K562 (cell line): ENCODE measurements around the gene SUCO. TPM values are rescaled to one million over a fixed set of nuclear protein-coding genes. Genes with fewer than 3 reads are reported as not detected.

ENCODE experiments used
- ATAC-seq: fragments of 200-7000 bp; cut with Tn5 transposase; 3 replicates; pipeline ENCODE4 v1.9.1; 2020; ENCODE audit warnings: moderate library complexity
- BruUV-seq: library from RNA; stranded (reverse); fragments of 400-500 nt; replicated peaks from 2 replicates; lab custom pipeline; 2021; lab: Mats Ljungman, UMichigan
- CTCF ChIA-PET: fragments of 300-600 bp; formaldehyde crosslinking; extraction: SDS; loops from one replicate; lab custom pipeline; 2021; ENCODE audit warnings: low intra/inter-chr PET ratio; lab: Yijun Ruan, JAX
- POLR2A ChIA-PET: fragments of 300-600, 350-650 bp; sonication (Branson Sonifier 250); formaldehyde crosslinking; extraction: SDS; loops from one replicate; lab custom pipeline; 2021; ENCODE audit warnings: antibody characterized with exemption, inconsistent platforms; lab: Yijun Ruan, JAX
- DNase-seq, 4 experiments: peaks; one replicate each; pipeline versions ENCODE4 v3.0.0 to v3.0.0-alpha.2; 2011 to 2018; ENCODE audit warnings: low spot score in 3 of 4, mixed read lengths in 3 of 4; ENCODE audit errors: extremely low read depth in 1 of 4
- FAIRE-seq: peaks from 2 replicates; lab custom pipeline; 2011; peaks lifted over from hg19 to GRCh38; lab: Jason Lieb, UNC
- H2AFZ ChIP-seq: 2 replicates; pipeline ENCODE4 v1.6.0; 2011; ENCODE audit warnings: low read depth, low read length, control low read depth, inconsistent platforms
- H3K27ac ChIP-seq: fragments of 200-600 bp; 3 replicates; pipeline ENCODE4 v1.8.0; 2011; ENCODE audit warnings: low read depth, mild to moderate bottlenecking, control low read depth, inconsistent platforms, low read length, moderate library complexity, mixed read lengths; ENCODE audit errors: extremely low read depth
- H3K27me3 ChIP-seq, 2 experiments: fragments of 300-600 bp in 1 of 2; 2 replicates in 1 of 2; 3 replicates in 1 of 2; pipeline versions ENCODE4 v1.6.0 to v1.8.0; 2011; ENCODE audit warnings: inconsistent platforms in 2 of 2, low read length in 2 of 2, mild to moderate bottlenecking in 1 of 2, mixed read lengths in 1 of 2, moderate library complexity in 1 of 2; ENCODE audit not compliant: control insufficient read depth in 2 of 2, insufficient read depth in 2 of 2
- H3K36me3 ChIP-seq: fragments of 300-600 bp; 3 replicates; pipeline ENCODE4 v1.8.0; 2011; ENCODE audit warnings: mild to moderate bottlenecking, low read length, inconsistent platforms; ENCODE audit not compliant: control insufficient read depth, insufficient read depth
- H3K4me1 ChIP-seq, 2 experiments: fragments of 200-600 bp in 1 of 2; replicated peaks in 1 of 2; 2 replicates in 1 of 2; 3 replicates in 1 of 2; pipeline versions ENCODE4 v1.5.1 to v1.8.0; 2011; ENCODE audit warnings: inconsistent platforms in 2 of 2, low read length in 2 of 2, mild to moderate bottlenecking in 1 of 2, mixed read lengths in 1 of 2, moderate library complexity in 1 of 2; ENCODE audit not compliant: control insufficient read depth in 2 of 2, insufficient read depth in 2 of 2
- H3K4me2 ChIP-seq: 2 replicates; pipeline ENCODE4 v1.6.1; 2011; ENCODE audit warnings: low read length, control low read depth, inconsistent platforms, mixed read lengths; ENCODE audit not compliant: insufficient read depth
- H3K4me3 ChIP-seq: fragments of 200-600 bp; sonication (generic), shearing (Covaris generic); 2 replicates; pipeline ENCODE4 v1.5.1; 2016; ENCODE audit warnings: control low read depth, inconsistent platforms
- H3K79me2 ChIP-seq: fragments of 200-600 bp; 3 replicates; pipeline ENCODE4 v1.8.0; 2011; ENCODE audit warnings: low read length, inconsistent platforms; ENCODE audit not compliant: control insufficient read depth, insufficient read depth
- H3K9ac ChIP-seq, 2 experiments: 2 replicates each; pipeline versions ENCODE4 v1.6.0 to v1.6.1; 2011; ENCODE audit warnings: low read depth in 2 of 2, low read length in 2 of 2, control low read depth in 1 of 2, inconsistent platforms in 1 of 2, mild to moderate bottlenecking in 1 of 2, mixed read lengths in 1 of 2; ENCODE audit not compliant: insufficient read depth in 1 of 2
- H3K9me1 ChIP-seq: one replicate; pipeline ENCODE4 v1.6.0; 2011; ENCODE audit warnings: inconsistent platforms, mild to moderate bottlenecking, low read length, moderate library complexity; ENCODE audit not compliant: control insufficient read depth, insufficient read depth
- H3K9me3 ChIP-seq: replicated peaks from 2 replicates; pipeline ENCODE4 v1.5.1; 2011; ENCODE audit warnings: low read depth, low read length, inconsistent platforms; ENCODE audit not compliant: control insufficient read depth, insufficient read depth
- H4K20me1 ChIP-seq: replicated peaks from 2 replicates; pipeline ENCODE4 v1.6.1; 2011; ENCODE audit warnings: low read length, inconsistent platforms, mixed read lengths; ENCODE audit not compliant: control insufficient read depth, insufficient read depth
- ETS1 ChIP-seq: conservative IDR thresholded peaks from 2 replicates; pipeline ENCODE4 v1.6.1; 2011; ENCODE audit warnings: low read depth, mild to moderate bottlenecking, low read length; ENCODE audit not compliant: control insufficient read depth
- HMBOX1 ChIP-seq: sonication (generic); IDR thresholded peaks from 2 replicates; pipeline ENCODE4 v1.6.1; 2016
- ZFX ChIP-seq: sonication (generic); formaldehyde crosslinking; IDR thresholded peaks from 2 replicates; pipeline ENCODE4 v1.8.0; 2022; ENCODE audit warnings: mild to moderate bottlenecking, missing genetic modification reagents, moderate library complexity
- ZNF740 ChIP-seq, 3 experiments: fragments of 200-800 bp in 1 of 3; sonication (Bioruptor generic) in 1 of 3; sonication (generic) in 1 of 3; formaldehyde crosslinking in 1 of 3; IDR thresholded peaks; 2 replicates each; pipeline versions ENCODE4 v1.6.1 to v1.8.0; 2016 to 2022; ENCODE audit warnings: mild to moderate bottlenecking in 2 of 3, missing compliant biosample characterization in 2 of 3, missing genetic modification characterization in 2 of 3, missing genetic modification reagents in 1 of 3
- ZNF75A ChIP-seq: fragments of 450-650 bp; formaldehyde crosslinking; IDR thresholded peaks from 2 replicates; pipeline ENCODE4 v1.4.0; 2020; ENCODE audit warnings: mild to moderate bottlenecking
- WGBS: fragments of 100-300 bp; shearing (Covaris generic); methylation state at CpG from one replicate; pipeline ENCODE4 v1.1.6; 2016; ENCODE audit warnings: low coverage, mixed read lengths; ENCODE audit not compliant: insufficient coverage; ENCODE audit errors: missing lambda C conversion rate; 5-methylcytosine and 5-hydroxymethylcytosine counted together
- in situ Hi-C: fragments of 300-500 bp; cut with MboI; formaldehyde crosslinking; loops from 4 replicates; pipeline ENCODE4 v1.15.0; 2018; ENCODE audit warnings: inconsistent platforms, mixed read lengths
- intact Hi-C: fragments of 100-400 bp; cut with micrococcal nuclease; formaldehyde crosslinking; loops from 2 replicates; pipeline ENCODE4 v1.14.2; 2022
- polyA plus RNA-seq, 8 experiments: library from polyadenylated mRNA; depleted of rRNA in 4 of 8; stranded (reverse) in 5 of 8; unstranded in 3 of 8; fragments of >200 nt; fragmentation: Nextera tagmentation in 2 of 8; fragmentation: Illumina TruSeq in 1 of 8; extraction: Ambion mirVana in 2 of 8; extraction: Trizol in 1 of 8; gene quantifications; 2 replicates each; pipeline versions ENCODE4 v1.2.1 to v1.2.3, GENCODE V29; 2011 to 2014; ENCODE audit warnings: inconsistent platforms in 1 of 8, missing spikeins in 1 of 8
- total RNA-seq, 7 experiments: library from RNA; depleted of rRNA in 6 of 7; stranded (reverse); fragments of >200 nt in 6 of 7; fragmentation: Illumina TruSeq in 2 of 7; extraction: Trizol in 2 of 7; gene quantifications; 2 replicates each; pipeline versions ENCODE4 v1.2.1 to v1.2.3, GENCODE V29; 2011 to 2021; ENCODE audit warnings: low replicate concordance in 1 of 7
- TF ChIP-seq, protein P1 (sequence below): sonication (generic); formaldehyde crosslinking; IDR thresholded peaks from 2 replicates; pipeline ENCODE4 v1.5.0; 2020; ENCODE audit warnings: missing genetic modification reagents

The SUCO gene
- total and polyA plus RNA-seq, 9 of the 15 experiments (the other 6 are each of a cell fraction or from before 2014, with no cell fraction given), result 2.5 to 20.6 (median 14.3) TPM

DNA sequence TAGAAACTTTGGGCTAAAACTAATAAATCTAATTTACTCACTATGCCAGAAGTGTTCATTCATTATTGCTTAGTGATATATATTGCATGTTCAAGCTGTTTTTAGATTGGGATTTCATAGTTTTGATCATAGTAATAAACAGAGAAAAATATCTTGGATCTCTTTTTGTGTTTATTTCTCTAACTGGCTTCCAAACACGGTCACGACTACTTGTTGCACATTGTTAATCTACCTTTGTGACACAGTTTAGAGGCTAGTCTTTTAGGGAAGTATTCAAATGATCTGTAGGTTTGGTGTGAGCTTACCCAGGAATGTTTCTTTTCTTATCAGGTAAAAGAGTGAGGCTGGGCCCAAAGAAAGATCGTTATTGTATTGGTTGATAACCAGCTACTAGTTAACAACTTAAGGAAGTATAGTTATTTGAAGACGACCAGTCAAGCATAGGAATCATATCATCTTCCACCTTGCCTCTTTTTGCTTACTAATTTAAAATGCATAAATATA lies 75.2 kb downstream of the SUCO start:
- WGBS, result 32% methylated on average over 4 of the region's 4 CpGs
- Histone ChIP-seq H3K27ac (no peak overlapping the region), H3K4me3 (no peak overlapping the region), H3K4me2 (no peak overlapping the region), H3K9ac (no peak overlapping the region), H3K27me3 (no peaks in the 10 kb centered on the region), H3K79me2 (no peaks in the 10 kb centered on the region), H3K9me3 (no peaks in the 10 kb centered on the region), H3K9me1 (no peaks in the 10 kb centered on the region), H3K36me3 (peaks cover 23% of the 10 kb centered on the region; the same call in 2 of the 3 replicates), H3K4me1 (peaks cover 0 to 5% of the 10 kb centered on the region in 2 experiments; a peak in 2 of 5 replicates), H4K20me1 (no peaks in the 10 kb centered on the region)
- intact Hi-C loops (no loop called here), in situ Hi-C loops (no loop called here)
- DNase-seq (no peak), ATAC-seq (peak; percentile 41; the same call in 2 of the 3 replicates), FAIRE-seq (peak; percentile 11)
- POLR2A ChIA-PET, result interaction anchor here (0.6 to 1.0 kb wide), 2 partner anchors 11 to 76 kb away, joined by 3 read pairs; no protein-coding TSS in a partner anchor
- BruUV-seq, result no TSS peak
- CTCF ChIA-PET, result no interaction called here
- TF ChIP-seq ETS1, result no peak
- TF ChIP-seq HMBOX1, result peak; percentile 96
- TF ChIP-seq, protein P1, sequence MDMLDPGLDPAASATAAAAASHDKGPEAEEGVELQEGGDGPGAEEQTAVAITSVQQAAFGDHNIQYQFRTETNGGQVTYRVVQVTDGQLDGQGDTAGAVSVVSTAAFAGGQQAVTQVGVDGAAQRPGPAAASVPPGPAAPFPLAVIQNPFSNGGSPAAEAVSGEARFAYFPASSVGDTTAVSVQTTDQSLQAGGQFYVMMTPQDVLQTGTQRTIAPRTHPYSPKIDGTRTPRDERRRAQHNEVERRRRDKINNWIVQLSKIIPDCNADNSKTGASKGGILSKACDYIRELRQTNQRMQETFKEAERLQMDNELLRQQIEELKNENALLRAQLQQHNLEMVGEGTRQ (CRISPR knock-in tag), result no peak
- TF ChIP-seq ZNF740 (CRISPR knock-in tag; IDR thresholded peaks at IDR 0.05), result no peak
- TF ChIP-seq ZNF740 (tag; IDR thresholded peaks at IDR 0.05), result no peak
- no peak for TF ChIP-seq ZNF75A (CRISPR knock-in tag)
- peak; percentile 2; the same call in 1 of the 2 replicates for TF ChIP-seq ZFX
- TF ChIP-seq, all 486 proteins: peak for 2
- H2AFZ ChIP-seq, result no peak overlapping the region
